Measurements from ENCODE around the gene TMEM8B. TPM values are rescaled to one million over a fixed set of nuclear protein-coding genes. Genes with fewer than 3 reads are reported as not detected.
A peak's percentile ranks its signal among the peaks of the same experiment; 100 is the strongest.

Gene TMEM8B
- total and polyA plus RNA-seq, 2 of the 8 experiments (the other 6 are each of a cell fraction or from before 2014, with no cell fraction given): 7.5 to 10.4 TPM

DNA sequence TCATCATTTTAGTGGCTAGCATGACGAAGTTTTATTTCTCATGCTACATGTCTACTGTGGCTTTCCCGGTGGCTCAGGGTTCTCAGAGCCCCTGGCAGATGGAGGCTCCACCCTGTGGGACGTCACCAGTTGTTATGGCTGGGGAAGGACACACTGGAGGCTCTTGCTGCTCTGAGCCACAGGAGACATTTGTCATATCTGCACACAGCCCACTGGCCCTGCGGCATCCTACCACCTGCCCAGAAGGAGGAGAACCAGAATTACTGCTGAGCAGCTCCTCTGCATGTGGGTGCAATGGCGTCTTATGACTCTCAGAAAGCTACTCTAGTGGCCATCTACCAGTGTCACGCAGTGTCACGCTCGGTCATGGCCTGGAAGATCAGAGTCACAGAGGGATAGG lies 34.6 kb downstream of the TMEM8B start:
- Histone ChIP-seq H2BK12ac (ENCODE audit: low read depth, low read length) (0 out of 2 replicates have a peak overlapping the region, but pooled peaks have one; percentile 2), H3K4ac (replicated peaks; ENCODE audit: insufficient read length, low read depth, low read length) (no peak overlapping the region), H2BK15ac (ENCODE audit: low read length) (no peak overlapping the region), H3K9ac (replicated peaks in 1 of 4; ENCODE audit: extremely low read depth in 1 of 4, low read depth in 3 of 4, low read length in 3 of 4) (no peak overlapping the region), H2AK5ac (ENCODE audit: low read depth, low read length) (no peak overlapping the region), H4K91ac (replicated peaks; ENCODE audit: insufficient read length, low read length) (no peak overlapping the region), H3K23ac (ENCODE audit: insufficient read length) (no peak overlapping the region), H3K27ac (ENCODE audit: low read depth, low read length) (no peak overlapping the region), H3K4me1 (replicated peaks in 1 of 4; ENCODE audit: control insufficient read depth in 3 of 4, insufficient read depth in 4 of 4, low read length in 3 of 4) (peaks cover 0 to 3% (median under 1%) of the 10 kb centered on the region in 4 experiments; a peak in 4 of 7 replicates), H4K5ac (ENCODE audit: insufficient read length, low read depth, low read length) (no peak overlapping the region), H2BK120ac (replicated peaks; ENCODE audit: low read depth, low read length) (no peak overlapping the region), H3K79me2 (ENCODE audit: control insufficient read depth in 1 of 2, insufficient read depth in 2 of 2, low read length in 2 of 2) (no peaks in the 10 kb centered on the region), H3K36me3 (ENCODE audit: control insufficient read depth in 2 of 4, insufficient read depth in 4 of 4, low read length in 3 of 4) (no peaks in the 10 kb centered on the region), H4K8ac (ENCODE audit: extremely low read depth, insufficient read depth, low read length) (no peak overlapping the region), H3K4me3 (ENCODE audit: extremely low read depth in 1 of 4, insufficient read depth in 2 of 4, low read depth in 3 of 4, low read length in 4 of 4) (no peak overlapping the region), H3K79me1 (ENCODE audit: low read depth, low read length) (no peaks in the 10 kb centered on the region), H3K18ac (ENCODE audit: extremely low read depth, low read length) (no peak overlapping the region), H2BK5ac (ENCODE audit: low read depth, low read length) (no peak overlapping the region), H4K20me1 (replicated peaks in 1 of 2; ENCODE audit: control insufficient read depth in 1 of 2, insufficient read depth in 2 of 2, low read length in 2 of 2) (no peaks in the 10 kb centered on the region), H3K9me3 (ENCODE audit: insufficient read depth in 2 of 2, low read depth in 1 of 2, low read length in 1 of 2) (no peaks in the 10 kb centered on the region), H3K4me2 (ENCODE audit: insufficient read depth in 1 of 2, low read depth in 2 of 2, low read length in 2 of 2) (no peak overlapping the region), H2AFZ (ENCODE audit: low read length) (no peak overlapping the region), H3K27me3 (replicated peaks in 1 of 4; ENCODE audit: control insufficient read depth in 3 of 4, extremely low read depth in 1 of 4, insufficient read depth in 3 of 4, low read length in 3 of 4) (peaks cover 0 to 2% (median 0%) of the 10 kb centered on the region in 4 experiments; a peak in 1 of 7 replicates), H3K56ac (replicated peaks; ENCODE audit: insufficient read length, low read depth, low read length) (no peak overlapping the region), H2BK20ac (ENCODE audit: low read length) (no peak overlapping the region), H3K23me2 (ENCODE audit: low read depth, low read length) (no peaks in the 10 kb centered on the region; the same call in 1 of the 2 replicates), H3K14ac (ENCODE audit: insufficient read length) (no peak overlapping the region)
- DNase-seq (ENCODE audit: low read depth in 1 of 2, low spot score in 2 of 2) (no peak), FAIRE-seq (no peak)
- no peak for TF ChIP-seq KDM1A (IDR thresholded peaks at IDR 0.05; ENCODE audit: borderline replicate concordance, low read length)
- no peak for TF ChIP-seq NRF1 (IDR thresholded peaks at IDR 0.05; ENCODE audit: low read depth, low read length)
- no peak for TF ChIP-seq YY1 (IDR thresholded peaks at IDR 0.05; ENCODE audit: low read depth, low read length)
- ChIA-PET POLR2A (ENCODE audit: partially characterized antibody) (interaction anchor here (0.6 to 7.4 kb wide), 8 partner anchors 8 to 85 kb away, joined by 3 to 43 read pairs (median 3); partner anchors contain the start of gene HINT2), CTCF (ENCODE audit: partially characterized antibody) (interaction anchor here (1.0 to 5.3 kb wide), 11 partner anchors 9 to 41 kb away, joined by 3 to 25 read pairs (median 4); no protein-coding TSS in a partner anchor)
- WGBS, 2 experiments (ENCODE audit: extremely low coverage in 1 of 2, insufficient coverage in 1 of 2, insufficient read length in 1 of 2, insufficient replicate concordance in 2 of 2, low coverage in 1 of 2, low lambda C conversion rate in 2 of 2, missing lambda C conversion rate in 1 of 2): 75% methylated on average over 8 of the region's 8 CpGs; no CpG with 5 or more reads in 1 of the 2 experiments
